ENCODE results near the gene PANK4. TPM values are rescaled to one million over a fixed set of nuclear protein-coding genes. Genes with fewer than 3 reads are reported as not detected.

PANK4 gene
- total RNA-seq, 1 experiment from 2014 or later: 24.4 TPM

GRCh38 chr1:2528016-2528415, 1.6 kb upstream of the PANK4 start:
- no peak for TF ChIP-seq CTCF (IDR thresholded peaks at IDR 0.05; ENCODE audit: unreplicated experiment)
- no peak for DNase-seq
- CTCF ChIA-PET: no interaction called here
- H3K36me3 Mint-ChIP-seq (ENCODE audit: insufficient read depth, unreplicated experiment): peaks cover 24% of the 10 kb centered on the region
- intact Hi-C loops (cut with micrococcal nuclease; ENCODE audit: unreplicated experiment): no loop called here
- H3K27me3 Mint-ChIP-seq (ENCODE audit: unreplicated experiment): peaks cover 12% of the 10 kb centered on the region
- BruUV-seq (replicated peaks): no TSS peak
- no peaks in the 10 kb centered on the region for H3K9me3 Mint-ChIP-seq (ENCODE audit: low read depth, unreplicated experiment)
- no peak overlapping the region for H3K4me3 Mint-ChIP-seq (ENCODE audit: low read depth, unreplicated experiment)
- H3K4me1 Mint-ChIP-seq (ENCODE audit: low read depth, unreplicated experiment): no peaks in the 10 kb centered on the region
- H3K27ac Mint-ChIP-seq (ENCODE audit: unreplicated experiment): no peak overlapping the region

- intact Hi-C loops (cut with micrococcal nuclease; ENCODE audit: unreplicated experiment): no loop called here
- Mint-ChIP-seq H3K4me1 (ENCODE audit: low read depth, unreplicated experiment) (no peaks in the 10 kb centered on the region), H3K27me3 (ENCODE audit: unreplicated experiment) (peaks cover 12% of the 10 kb centered on the region), H3K36me3 (ENCODE audit: insufficient read depth, unreplicated experiment) (peaks cover 24% of the 10 kb centered on the region), H3K9me3 (ENCODE audit: low read depth, unreplicated experiment) (no peaks in the 10 kb centered on the region), H3K27ac (ENCODE audit: unreplicated experiment) (no peak overlapping the region), H3K4me3 (ENCODE audit: low read depth, unreplicated experiment) (no peak overlapping the region)
- no TSS peak for BruUV-seq (replicated peaks)
- CTCF ChIA-PET: no interaction called here
- TF ChIP-seq CTCF (IDR thresholded peaks at IDR 0.05; ENCODE audit: unreplicated experiment): no peak
- no peak for DNase-seq
Observed at GRCh38 chr1:2527556-2527860, 1.1 kb upstream of the PANK4 start.

- DNase-seq: no peak
- no peak for TF ChIP-seq CTCF (IDR thresholded peaks at IDR 0.05; ENCODE audit: unreplicated experiment)
- Mint-ChIP-seq H3K4me3 (ENCODE audit: low read depth, unreplicated experiment) (peak overlapping the region; percentile 75), H3K27me3 (ENCODE audit: unreplicated experiment) (peaks cover 12% of the 10 kb centered on the region), H3K9me3 (ENCODE audit: low read depth, unreplicated experiment) (no peaks in the 10 kb centered on the region), H3K4me1 (ENCODE audit: low read depth, unreplicated experiment) (no peaks in the 10 kb centered on the region), H3K27ac (ENCODE audit: unreplicated experiment) (no peak overlapping the region), H3K36me3 (ENCODE audit: insufficient read depth, unreplicated experiment) (peaks cover 24% of the 10 kb centered on the region)
- no TSS peak for BruUV-seq (replicated peaks)
- CTCF ChIA-PET: interaction anchor here (0.9 to 1.4 kb wide), 5 partner anchors 9 to 328 kb away, joined by 3 to 8 read pairs (median 5); no protein-coding TSS in a partner anchor
- intact Hi-C loops (cut with micrococcal nuclease; ENCODE audit: unreplicated experiment): no loop called here
Observed at GRCh38 chr1:2526824-2527555, 594 bp upstream of the PANK4 start.

GRCh38 chr1:2525572-2525919, 850 bp downstream of the PANK4 start:
- BruUV-seq (replicated peaks): TSS peak; percentile 34
- no peak for TF ChIP-seq CTCF (IDR thresholded peaks at IDR 0.05; ENCODE audit: unreplicated experiment)
- Mint-ChIP-seq H3K27me3 (ENCODE audit: unreplicated experiment) (peaks cover 1% of the 10 kb centered on the region), H3K27ac (ENCODE audit: unreplicated experiment) (no peak overlapping the region), H3K4me1 (ENCODE audit: low read depth, unreplicated experiment) (no peaks in the 10 kb centered on the region), H3K9me3 (ENCODE audit: low read depth, unreplicated experiment) (no peaks in the 10 kb centered on the region), H3K4me3 (ENCODE audit: low read depth, unreplicated experiment) (peak overlapping the region; percentile 75), H3K36me3 (ENCODE audit: insufficient read depth, unreplicated experiment) (peaks cover 32% of the 10 kb centered on the region)
- DNase-seq: no peak
- intact Hi-C loops (cut with micrococcal nuclease; ENCODE audit: unreplicated experiment): no loop called here
- CTCF ChIA-PET: interaction anchor here (0.6 to 1.4 kb wide), 5 partner anchors 10 to 430 kb away, joined by 5 to 10 read pairs (median 8); partner anchors contain the start of gene FAAP20
